Cardiac septum (tissue), 1 donor: Measurements from ENCODE around the gene XRN2. TPM values are rescaled to one million over a fixed set of nuclear protein-coding genes. Genes with fewer than 3 reads are reported as not detected.

Experiments used
- DNase-seq: peaks from one replicate; pipeline ENCODE4 v3.0.0-alpha.2; 2020; ENCODE audit warnings: low spot score
- intact Hi-C: fragments of 100-400 bp; cut with DNase I; formaldehyde crosslinking; loops from one replicate; pipeline ENCODE4 v1.14.0; 2022
- total RNA-seq: library from RNA; stranded (reverse); fragmentation: NEBNext Ultra II Directional; extraction: Animal tissue kit (Norgen Biotek cat#: 25700); gene quantifications from one replicate; pipeline ENCODE4 v1.2.1, GENCODE V29; 2021
- donor health status: DM: no; HTN: no; CAD: no.

XRN2 gene
- total RNA-seq, 1 donor from 2014 or later = 33.4 TPM

DNA sequence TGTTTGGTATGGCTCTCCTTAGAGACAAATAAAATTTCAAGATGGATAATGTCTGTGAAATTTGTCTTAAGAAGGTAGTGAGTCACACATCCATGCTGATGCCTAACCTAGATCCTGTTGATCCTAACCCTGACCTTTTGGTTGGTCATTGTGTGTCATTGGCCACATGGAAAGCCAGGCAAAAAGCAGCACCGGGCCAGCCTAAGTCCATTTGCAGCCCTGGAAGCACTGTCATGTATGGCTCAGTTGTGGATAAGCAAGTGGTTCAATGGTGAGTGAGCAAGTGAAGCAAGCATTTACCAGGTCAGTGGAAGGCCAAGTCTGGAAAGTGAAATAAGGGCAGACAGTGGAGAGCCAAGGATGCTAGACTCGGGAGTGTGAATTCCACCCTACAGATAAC is 12.1 kb upstream of the XRN2 start:
- DNase-seq = no peak
- intact Hi-C loops = no loop called here

DNA sequence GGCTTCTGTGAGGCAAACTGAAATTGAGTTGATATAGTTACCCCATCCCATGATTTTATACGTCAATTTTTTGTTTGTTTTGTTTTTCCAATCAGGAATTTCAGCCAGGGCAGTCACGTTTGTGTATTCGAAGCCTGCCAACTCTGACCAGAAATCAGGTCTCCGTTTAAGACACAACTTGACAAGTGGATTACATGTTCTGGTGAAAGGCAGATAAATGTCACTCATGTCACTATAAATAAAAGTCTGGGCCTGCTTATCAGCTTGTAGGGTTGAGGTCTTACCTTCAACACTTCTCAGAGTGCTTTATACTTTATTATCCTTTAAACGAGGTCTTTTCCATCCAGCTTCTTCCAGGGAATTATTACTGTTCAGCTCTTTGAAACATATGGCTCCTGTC is 8.4 kb upstream of the XRN2 start:
- intact Hi-C loops = no loop called here

DNA sequence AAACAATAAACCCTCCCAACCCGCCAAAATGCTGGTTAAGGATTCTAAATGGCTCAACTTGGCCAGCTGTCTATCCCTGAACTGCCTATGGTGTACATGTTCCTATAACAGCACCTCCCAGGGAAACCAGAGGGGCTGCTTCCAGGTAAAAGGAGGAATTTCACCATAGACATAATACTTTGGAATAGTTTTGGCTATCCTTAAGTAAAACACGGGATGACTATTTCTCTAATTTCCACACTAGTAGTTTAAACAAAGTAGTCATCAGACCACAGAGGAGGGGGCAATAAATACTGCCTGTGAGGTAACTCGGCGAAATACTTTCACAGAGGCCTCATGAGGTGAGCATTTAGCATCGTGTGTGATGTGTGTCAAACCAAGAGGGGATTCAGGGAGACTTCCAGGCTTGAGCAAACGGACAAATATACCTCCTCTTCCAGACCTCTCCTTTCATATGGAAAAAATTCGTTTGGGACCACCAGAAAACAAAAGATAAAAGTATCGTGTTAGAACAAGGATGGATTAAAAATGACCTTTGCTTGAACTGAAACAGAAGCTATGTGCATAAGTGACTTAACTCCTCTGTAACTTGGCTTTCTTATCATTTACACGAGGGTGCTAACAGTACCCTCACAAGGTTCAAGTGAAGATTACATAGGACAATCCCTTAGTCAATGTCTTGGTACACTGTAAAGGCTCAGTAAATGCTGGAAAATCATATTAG is 1.0 kb upstream of the XRN2 start:
- DNase-seq = no peak
- intact Hi-C loops = loop anchor here (2.0 to 5.0 kb wide), 2 partner anchors 95 to 177 kb away; partner anchors contain the start of gene NKX2-4

More for the DNA sequence above, 8.4 kb upstream of the XRN2 start:
- no peak for DNase-seq

DNA sequence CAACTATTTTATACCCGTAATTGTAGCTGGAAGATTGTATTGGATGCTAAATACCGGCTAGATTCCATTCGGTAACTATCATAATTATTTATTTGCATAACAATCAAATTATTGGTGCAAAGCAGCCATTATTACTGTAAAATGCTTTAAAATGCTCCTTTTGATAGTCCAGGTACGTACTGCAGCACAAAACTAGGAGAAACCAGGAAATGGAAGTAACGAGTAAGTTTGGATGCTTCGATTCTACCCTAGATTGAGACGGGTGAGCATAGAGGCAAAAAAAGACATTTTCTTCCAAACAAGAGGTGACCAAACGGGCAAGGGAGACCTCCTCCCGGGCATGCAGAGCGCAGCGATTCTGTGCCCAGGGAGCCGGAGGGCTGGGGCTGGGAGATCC is 469 bp upstream of the XRN2 start:
- intact Hi-C loops = loop anchor here (2.0 to 5.0 kb wide), 2 partner anchors 95 to 178 kb away; partner anchors contain the start of gene NKX2-4
- DNase-seq = no peak

DNA sequence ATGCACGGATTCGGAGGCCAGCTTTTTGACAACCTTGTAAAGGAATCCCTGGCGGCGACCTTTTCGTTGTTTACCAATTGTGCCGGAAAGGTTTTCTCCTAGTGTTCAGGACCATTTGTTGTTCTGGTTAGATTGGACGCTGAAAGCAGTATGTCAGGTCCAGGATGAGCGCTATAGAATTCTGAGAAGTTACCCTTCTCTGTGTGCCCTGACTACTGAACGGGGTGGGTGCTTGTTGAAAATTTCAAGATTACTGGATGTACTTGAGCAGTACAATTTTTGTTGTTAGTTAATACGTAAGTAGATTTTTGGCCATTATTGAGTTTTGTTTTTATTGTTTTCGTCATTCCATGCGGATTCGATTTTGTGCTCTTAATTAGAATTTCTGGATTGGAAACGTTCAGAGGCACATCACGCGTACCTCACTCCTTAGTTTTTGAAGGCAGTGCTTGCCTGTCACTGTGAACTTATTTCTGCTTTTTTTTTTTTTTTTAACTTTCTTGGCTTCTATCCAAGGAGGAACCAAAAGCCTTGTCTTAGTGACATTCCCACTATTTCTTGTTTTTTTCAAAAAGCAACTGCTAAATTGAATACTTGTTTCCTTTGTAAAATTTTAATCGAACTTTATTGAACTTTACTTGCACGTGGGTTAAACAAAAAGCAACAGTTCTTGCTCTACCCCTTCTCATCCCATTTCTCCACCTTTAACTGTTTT is 898 bp downstream of the XRN2 start:
- intact Hi-C loops = loop anchor here (2.0 to 5.0 kb wide), 2 partner anchors 93 to 179 kb away; partner anchors contain the start of gene NKX2-4
- no peak for DNase-seq

DNA sequence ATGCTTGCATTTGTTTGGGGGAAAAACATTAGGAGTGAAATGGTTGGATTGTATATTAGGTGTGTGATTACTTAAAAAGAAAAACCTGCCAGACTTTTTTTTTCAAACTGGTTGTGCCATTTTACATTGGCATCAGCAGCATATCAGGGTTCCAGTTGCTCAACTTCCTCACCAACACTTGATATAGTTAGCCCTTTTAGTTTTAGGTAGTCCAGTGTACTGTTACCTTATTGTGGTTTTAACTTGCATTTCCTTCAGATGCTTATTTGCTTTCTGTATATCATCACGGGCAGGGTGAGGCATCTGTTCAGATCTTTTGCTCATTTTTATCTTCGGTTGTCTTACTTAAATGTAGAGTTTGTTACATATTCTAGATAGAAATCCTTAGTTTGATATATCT is 5.2 kb downstream of the XRN2 start:
- DNase-seq = no peak
- intact Hi-C loops = no loop called here

DNA sequence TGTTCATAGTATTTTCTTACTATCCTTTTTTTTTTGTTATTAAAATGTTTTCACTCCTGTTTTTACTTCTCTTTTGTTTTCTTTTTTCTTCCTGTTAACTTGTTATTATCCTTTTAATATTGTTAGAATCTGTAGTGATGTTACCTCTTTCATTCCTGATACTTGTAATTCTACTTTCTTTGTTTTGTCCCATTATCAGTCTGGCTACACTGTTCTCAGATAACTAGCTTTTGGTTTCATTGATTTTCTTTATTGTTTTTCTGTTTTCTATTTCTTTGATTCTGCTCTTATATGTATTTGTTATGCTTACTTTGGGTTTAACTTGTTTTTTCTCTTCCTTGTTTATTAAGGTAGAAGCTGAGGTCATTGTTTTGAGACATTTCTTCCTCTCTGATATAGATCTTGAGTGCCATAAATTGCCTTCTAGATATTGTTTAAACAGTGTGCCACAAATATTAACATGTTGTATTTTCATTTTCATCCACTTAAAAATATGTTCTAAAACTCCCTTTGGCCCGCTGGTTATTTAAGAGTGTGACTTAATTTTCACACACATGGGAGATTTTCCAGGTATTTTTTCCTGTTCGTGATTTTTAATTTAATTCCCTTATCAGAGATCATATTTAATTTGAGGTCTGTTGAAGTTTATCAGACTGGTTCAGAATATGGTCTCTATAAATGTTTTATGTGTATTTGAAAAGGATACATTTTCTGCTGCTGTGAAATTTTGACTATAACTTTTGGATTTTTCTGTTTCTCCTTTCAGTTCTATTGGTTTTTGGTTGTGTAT is 6.7 kb downstream of the XRN2 start:
- DNase-seq = no peak
- intact Hi-C loops = no loop called here

DNA sequence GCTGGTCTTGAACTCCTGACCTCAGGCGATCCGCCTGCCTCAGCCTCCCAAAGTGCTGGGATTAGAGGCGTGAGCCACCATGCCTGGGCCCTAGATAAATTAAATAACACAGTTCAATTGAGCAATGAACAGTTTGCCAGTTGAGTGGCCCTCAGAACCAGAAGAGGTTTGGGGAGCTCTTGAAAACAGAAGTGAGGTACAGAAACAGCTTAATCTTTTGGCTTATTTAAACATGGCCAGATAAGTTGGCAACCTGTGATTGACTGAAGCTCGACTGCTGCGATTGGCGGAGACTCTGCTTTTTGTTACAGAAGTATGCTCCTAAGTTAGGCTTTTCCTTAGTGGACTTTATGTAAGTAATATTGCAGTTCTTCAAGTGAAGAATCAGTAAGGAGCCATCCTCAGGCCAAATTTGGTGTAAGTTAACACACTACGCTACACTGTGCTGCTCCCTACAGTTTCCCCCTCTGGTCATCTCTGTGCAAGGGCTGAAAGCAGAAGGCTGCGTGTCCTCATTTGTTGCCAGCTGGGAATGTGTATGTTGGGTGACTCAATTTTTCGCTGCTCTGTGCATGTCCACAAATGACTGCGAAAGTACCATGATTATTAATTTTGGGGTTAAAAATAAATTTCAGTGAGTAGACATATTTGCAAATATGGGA is 9.8 kb downstream of the XRN2 start:
- intact Hi-C loops = no loop called here
- DNase-seq = no peak

DNA sequence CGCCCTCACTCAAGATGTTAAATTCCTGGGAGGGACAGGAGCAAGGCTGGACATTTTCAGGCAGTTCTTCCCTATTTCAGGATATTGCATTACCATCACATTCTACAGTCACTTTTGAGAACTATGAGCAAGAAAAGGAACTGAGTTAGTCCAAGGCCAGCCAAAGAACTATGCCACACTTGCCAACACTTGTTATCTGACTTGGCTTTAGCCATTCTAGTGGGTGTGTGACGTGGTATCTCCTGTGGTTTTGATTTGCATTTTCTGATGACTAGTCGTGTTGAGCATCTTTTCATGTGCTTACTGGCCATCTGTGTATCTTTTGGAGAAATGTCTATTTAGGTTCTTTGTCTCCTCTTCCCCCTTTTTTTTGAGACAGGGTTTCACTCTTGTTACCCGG is 12.0 kb downstream of the XRN2 start:
- no peak for DNase-seq
- intact Hi-C loops = no loop called here

DNA sequence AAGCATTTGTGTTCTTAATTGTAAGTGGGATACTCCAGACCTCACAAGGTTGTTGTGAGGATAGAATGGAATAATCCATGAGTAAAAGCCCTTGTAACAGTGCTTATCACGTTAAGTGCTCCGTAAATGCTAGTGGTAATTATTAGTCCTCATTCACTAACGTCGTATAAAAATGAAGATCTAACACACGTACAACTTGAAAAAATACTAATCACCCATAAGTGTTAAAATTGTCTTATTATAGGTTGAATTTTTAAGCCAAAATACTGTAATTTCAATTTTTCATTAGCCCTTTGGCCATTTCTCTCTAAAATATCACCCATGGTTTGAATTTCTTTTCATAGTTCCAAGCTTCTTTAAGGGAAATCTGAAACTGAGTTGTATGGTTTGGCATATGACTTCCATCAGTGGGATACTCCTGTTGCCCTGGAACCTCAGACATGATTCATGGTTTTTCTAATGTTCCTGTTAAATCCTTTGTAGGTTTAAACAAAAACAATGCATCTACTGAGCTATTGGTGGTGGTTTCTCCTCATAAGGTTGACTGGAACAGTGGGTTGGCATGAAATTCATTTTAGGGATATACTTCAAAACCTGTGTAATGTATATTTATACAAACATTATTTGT is 19.1 kb downstream of the XRN2 start:
- intact Hi-C loops = no loop called here

DNA sequence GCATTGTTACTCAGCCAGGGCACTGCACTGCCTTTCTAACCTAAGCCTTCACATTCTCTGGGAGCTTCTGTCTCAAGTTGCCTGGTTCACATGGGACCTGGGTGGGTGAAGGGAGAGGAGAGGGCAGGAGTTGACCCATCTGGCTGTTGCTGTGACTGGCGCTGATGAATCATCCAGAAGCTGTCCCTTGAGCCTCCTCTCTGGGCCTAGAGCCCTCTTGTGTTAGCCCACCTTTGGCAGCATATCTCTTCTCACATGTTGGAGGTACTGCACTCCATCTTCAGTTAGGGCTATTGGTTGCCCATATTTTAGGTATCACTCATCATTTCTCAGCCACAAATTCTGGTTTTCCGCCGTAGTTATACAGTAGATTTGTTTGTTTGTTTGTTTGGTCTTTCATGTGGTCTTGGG is 19.8 kb downstream of the XRN2 start:
- intact Hi-C loops = no loop called here
- no peak for DNase-seq

More for the DNA sequence above, 19.1 kb downstream of the XRN2 start:
- DNase-seq = no peak

DNA sequence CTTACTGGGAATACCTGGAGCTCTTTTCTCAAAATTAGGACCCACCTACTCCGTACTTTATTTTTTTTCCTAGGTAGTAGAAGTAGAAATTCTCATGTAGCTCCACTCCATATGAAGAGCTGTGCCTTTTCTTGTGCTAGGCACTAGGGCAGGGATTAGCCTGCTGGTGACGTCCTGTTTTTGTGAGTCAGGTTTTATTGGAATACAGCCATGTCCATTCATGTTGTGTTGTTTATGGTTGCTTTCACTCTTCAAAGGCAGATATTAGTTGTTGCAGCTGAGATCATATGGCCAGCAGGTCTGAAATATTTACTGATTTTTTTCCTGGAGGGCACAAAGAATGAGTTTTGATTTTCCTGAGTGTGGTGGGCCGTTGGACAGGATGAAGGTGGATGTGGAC is 20.5 kb downstream of the XRN2 start:
- intact Hi-C loops = no loop called here
- no peak for DNase-seq

DNA sequence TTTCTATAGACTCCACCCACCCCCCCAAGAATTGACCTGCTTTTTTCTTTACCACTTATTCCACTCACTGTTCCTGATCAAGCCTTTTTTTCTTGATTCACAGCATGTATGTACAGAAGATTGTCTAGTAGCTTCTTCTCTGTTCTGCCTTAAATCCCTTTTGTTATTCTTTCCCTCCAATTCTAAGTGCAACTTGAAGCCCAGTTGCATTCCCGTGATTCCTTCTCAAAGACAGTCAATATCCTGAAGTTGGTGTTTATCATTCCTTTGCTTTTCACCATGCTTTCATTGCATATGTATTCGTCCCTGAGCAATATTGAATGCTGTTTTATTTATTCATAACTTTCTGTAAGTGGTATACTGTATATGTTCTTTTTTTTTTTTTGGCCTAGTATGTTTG is 21.0 kb downstream of the XRN2 start:
- no peak for DNase-seq
- intact Hi-C loops = no loop called here

DNA sequence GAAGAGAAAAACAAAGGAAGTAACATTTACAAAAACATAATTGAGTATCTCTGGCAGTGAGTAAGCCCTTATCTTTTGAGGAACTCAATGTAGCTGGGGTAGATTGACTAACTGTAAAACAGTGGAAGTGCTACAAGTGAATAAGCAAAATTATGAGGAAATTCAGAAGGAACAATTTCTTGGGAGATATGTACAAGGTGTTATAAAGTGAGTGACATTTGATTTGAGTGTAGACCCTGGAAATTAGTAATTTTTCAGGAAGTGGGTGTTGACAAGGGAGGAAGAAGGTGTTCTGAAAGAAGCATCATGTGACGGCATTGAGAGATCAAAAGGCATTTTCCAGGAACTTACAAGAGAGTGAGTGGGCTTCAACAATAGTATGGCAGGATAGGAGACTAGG is 22.2 kb downstream of the XRN2 start:
- no peak for DNase-seq
- intact Hi-C loops = no loop called here

DNA sequence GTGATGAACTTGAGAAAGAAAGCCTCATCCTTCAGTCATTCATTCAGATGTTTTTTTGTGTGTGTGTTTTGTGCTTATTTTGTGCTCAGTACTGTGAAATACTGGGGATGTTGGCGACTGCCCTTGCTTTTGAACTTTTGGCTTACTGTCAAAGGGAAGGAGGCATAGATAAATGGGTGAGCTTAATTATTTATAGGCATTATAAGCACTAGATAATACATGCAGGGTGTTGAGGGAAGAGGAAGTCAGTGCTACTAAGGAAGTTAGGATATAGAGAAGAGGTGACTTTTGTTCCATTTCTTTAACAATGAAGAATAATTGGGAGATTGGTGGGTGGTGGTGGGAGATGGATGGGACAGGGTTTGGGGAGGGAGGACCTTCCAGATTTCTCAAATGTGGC is 23.6 kb downstream of the XRN2 start:
- intact Hi-C loops = no loop called here

DNA sequence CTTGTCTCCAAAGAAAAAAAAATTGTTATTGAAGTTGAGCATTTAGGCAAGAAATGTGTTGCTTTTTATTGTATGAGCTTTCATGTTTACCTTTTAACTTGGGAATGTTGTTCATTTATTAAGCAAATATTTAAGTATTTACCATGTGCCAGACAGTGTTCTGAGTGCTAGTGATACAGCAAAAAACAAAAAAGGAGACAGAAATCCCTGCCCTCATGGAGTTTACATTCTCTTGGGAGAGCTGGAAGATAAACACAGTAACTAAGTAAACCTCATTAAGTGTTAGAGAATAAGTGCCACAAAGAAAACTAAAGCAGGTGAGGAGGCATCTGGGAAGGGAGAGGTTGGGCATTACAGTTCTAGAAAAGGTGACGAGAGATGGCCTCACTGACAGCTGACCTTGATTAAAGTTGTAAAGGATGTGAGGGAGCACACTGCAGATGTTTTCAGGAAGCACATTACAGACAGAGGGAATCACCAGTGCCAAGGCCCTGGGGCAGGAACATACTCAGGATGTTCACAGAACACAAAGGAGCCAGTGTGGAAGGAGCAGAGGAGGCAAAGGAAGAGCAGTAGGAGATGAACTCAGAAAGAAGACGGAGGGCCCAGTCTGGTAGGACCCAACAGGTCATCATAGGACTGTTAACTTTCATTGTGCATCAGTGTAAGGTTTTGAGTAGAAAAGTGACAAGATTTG is 33.5 kb downstream of the XRN2 start:
- no peak for DNase-seq
- intact Hi-C loops = no loop called here

More for the DNA sequence above, 23.6 kb downstream of the XRN2 start:
- DNase-seq = no peak

DNA sequence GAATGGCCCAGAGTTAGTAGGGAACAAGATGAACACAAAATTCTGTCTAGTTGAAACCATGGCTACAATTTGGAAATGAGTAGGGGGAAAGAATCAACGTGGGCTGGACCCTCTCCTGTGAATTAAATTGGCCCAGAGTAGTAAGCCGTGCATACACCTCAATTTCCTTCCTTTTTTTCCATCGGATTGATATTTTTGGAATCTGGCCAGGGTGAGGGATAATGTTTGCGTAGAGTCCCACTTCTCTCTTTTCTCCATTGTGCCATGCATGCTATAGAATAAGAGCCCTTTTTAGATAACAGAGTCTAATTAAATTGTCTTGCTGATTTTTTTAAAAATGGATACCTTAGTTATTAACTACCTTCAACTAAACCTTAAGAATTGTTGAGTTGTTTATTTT is 35.2 kb downstream of the XRN2 start:
- intact Hi-C loops = no loop called here
- no peak for DNase-seq

DNA sequence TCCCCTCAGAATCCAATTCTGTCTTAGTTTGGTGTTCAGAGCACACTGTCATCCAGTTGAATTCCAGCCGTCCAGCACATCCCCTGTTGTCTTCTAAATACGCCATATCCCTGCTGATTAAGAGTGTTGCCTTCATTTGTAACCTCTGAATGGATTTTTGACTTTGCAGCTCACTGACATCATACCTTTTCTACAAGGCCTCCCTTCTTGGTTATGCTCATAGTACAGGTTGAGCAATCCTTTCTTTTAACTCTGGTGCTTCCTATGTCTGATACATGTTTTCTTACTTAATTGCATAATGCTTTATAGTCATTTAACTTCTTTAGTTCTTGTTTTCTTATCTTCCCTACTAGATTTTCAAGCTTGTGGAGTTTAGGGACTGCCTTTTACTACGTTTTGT is 36.4 kb downstream of the XRN2 start:
- intact Hi-C loops = no loop called here
- DNase-seq = no peak
